Right renal cortex interstitium (tissue), 3 donors: Measurements from ENCODE around the gene URB1. TPM values are rescaled to one million over a fixed set of nuclear protein-coding genes. Genes with fewer than 3 reads are reported as not detected.
"Not testable (repeated sequence)": the region's sequence is repeated elsewhere in the genome, so short reads cannot be mapped to it uniquely, and the experiment has no call there.

ENCODE experiments used
- DNase-seq, 3 donors: peaks; one replicate each; pipeline ENCODE4 v3.0.0-alpha.2; 2013; ENCODE audit warnings: low read depth in 3 of 3, low spot score in 2 of 3
- polyA plus RNA-seq, 3 donors: library from polyadenylated mRNA; unstranded; fragments of 120-200 nt; gene quantifications; one replicate each; pipeline ENCODE4 v1.2.1, GENCODE V29; 2013; ENCODE audit not compliant: insufficient read length in 3 of 3

URB1 gene
- polyA plus RNA-seq, 3 donors, result 10.0 to 10.7 (median 10.7) TPM

- DNase-seq, result no peak
Observed at GRCh38 chr21:32413015-32413504, 20.2 kb upstream of the URB1 start.

DNA sequence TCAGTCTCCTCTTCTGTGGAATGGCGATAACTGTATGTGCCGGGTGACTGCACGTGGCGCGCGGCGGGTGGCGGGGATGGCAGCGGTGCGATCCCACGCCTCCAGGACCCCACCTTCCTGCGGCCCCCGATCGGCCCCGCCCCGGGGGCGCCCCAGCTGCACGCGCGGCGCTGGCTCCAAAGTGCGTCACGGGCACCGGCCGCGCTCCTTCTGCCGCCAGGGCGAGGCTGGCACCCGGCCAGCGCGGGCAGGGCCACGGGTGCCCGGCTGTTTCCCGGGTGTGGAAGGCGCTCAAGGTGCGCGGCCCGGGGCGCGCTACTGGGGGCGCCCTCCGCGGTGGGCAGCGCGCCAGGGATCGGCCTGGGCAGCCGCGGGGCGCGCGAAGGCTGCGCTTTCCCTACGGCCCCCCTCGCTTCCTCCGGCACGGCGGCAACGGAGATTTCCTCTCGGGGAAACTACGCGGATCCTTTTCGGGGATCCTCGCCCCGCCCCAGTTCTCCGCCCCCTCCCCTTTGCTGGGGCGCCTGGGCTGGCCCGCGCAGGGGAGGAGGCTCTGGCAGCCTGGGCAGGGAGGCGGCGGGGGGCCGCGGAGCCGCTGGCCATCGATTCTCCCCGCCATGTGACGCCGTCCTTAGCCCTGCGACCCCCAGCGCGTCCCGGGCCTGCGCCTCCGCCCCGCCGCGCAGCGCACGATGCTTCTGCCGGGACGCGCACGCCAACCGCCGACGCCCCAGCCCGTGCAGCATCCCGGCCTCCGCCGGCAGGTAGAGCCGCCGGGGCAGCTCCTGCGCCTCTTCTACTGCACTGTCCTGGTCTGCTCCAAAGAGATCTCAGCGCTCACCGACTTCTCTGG, 19.6 kb upstream of the URB1 start, which contains the start of gene EVA1C:
TSS of gene EVA1C (plus strand) at position 545 of the 853 bp plus-strand sequence. CDS start at position 693, 148 bp downstream.
- no peak for DNase-seq

GRCh38 chr21:32411350-32412161, 18.7 kb upstream of the URB1 start:
- no peak for DNase-seq

DNA sequence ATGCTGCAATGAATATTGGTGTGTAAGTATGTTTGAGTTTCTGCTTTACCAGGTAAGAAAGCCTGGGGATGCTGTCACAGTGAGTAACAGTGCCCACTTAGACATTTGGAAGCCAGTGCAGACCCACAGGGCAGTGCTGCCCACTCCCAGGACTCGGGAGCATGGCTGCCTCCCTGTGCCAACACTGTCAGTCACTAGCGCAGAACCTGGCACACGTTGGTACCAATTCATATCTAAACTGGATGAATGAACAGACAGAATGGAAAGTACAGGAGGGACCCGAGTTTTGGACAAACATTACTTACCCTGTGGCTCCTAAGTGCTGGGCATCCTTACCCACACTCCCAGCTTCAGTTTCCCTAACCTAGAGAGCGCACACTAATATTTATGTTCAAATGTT, 18.1 kb upstream of the URB1 start:
- DNase-seq, result no peak

- DNase-seq, result no peak
Observed at GRCh38 chr21:32410291-32410690, 17.5 kb upstream of the URB1 start.

DNA sequence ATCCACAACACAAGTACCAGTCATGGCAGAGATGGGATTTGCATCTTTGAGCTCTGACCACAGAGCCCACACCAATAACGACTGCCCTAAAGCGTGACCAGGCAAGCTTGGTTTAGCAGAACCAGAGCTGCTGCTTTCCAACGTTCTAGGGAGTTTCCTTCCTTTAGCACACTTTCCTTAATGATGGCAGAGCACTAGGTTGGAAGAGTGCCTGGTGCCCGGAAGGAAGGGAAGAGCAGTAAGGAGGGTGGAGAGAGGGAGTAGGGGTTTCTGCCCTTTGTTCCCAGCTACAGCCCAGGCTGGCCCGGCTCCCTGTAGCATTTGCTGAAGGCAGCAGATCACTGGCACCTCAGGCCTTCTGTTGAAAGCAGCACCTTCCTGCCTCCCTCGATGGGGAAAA, 13.6 kb upstream of the URB1 start:
- no peak for DNase-seq

GRCh38 chr21:32403201-32403777, 10.5 kb upstream of the URB1 start:
- DNase-seq, result peak in 2 of 3 donors; percentile 64 to 68

- DNase-seq, result no peak
Observed at GRCh38 chr21:32393677-32394001, 827 bp upstream of the URB1 start.

GRCh38 chr21:32392299-32392879, 423 bp downstream of the URB1 start:
- no peak for DNase-seq

DNA sequence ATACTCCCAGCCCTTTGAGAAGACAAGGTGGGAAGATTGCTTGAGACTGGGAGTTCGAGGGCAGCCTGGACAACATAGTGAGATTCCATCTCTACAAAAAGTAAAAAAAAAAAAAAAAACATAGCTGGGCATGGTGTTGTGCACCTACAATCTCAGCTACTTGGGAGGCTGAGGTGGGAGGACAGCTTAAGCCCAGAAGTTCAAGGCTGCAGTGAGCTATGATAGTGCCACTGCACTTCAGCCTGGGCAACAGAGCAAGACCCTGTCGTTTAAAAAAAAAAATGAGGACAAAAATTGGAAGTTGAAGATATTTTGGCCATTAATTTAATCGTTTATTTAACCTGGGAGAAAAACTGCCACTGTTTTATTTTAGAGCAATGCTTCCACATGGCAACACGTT, 1.1 kb downstream of the URB1 start:
- no peak for DNase-seq

GRCh38 chr21:32390537-32391224, 2.1 kb downstream of the URB1 start:
- not testable (repeated sequence) for DNase-seq

- DNase-seq, result no peak
Observed at GRCh38 chr21:32389337-32390015, 3.3 kb downstream of the URB1 start.

GRCh38 chr21:32388306-32388705, 4.5 kb downstream of the URB1 start:
- no peak for DNase-seq

- no peak for DNase-seq
Observed at GRCh38 chr21:32387151-32387550, 5.7 kb downstream of the URB1 start.

DNA sequence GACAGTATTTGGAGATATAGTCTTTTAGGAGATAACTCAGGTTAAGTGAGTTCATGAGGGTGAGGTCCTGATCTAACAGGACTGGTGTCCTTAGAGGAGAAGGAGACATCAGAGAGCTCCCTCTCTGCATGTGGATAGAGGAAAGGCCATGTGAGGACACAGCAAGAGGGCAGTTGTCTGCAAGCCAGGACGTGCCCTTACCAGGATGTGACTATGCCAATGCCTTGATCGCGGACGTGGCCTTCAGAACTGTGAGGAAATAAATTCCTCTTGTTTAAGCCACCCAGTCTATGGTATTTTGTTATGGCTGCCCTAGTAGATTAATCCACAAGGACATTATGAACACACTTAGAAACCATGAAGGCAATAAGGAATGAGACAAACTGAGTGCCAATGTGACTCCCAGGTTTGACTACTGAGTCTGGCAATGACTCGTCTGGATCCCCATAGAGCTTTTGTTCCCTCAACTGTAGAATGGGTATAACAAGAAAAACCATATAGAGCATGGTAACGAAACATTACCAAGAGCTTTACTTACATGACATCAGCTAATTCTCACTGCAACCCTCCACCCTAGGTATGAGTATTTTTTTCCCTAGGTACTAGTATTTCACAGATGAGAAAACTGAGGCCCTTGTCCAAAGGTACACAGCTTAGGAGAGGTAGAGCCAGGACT, 6.5 kb downstream of the URB1 start:
- no peak for DNase-seq

GRCh38 chr21:32383812-32384211, 9.0 kb downstream of the URB1 start:
- no peak for DNase-seq

GRCh38 chr21:32382108-32382644, 10.6 kb downstream of the URB1 start:
- DNase-seq, result no peak

- no peak for DNase-seq
Observed at GRCh38 chr21:32381571-32381970, 11.2 kb downstream of the URB1 start.

- DNase-seq, result no peak
Observed at GRCh38 chr21:32380940-32381339, 11.9 kb downstream of the URB1 start.
